Stimulated activated CD4-positive, alpha-beta T cell treated with anti-CD3 and anti-CD28 coated beads, Interleukin-15, amount 100 ng/mL, for 24 hours (primary cell): Measurements from ENCODE around the gene TECTB.
"Not testable (repeated sequence)": the region's sequence is repeated elsewhere in the genome, so short reads cannot be mapped to it uniquely, and the experiment has no call there.

Experiments
- DNase-seq: peaks from one replicate; pipeline ENCODE4 v3.0.0-alpha.2; 2020

TECTB gene

GRCh38 chr10:112283100-112283499 is at the start of gene TECTB:
TECTB (plus strand) TSS chr10:112283400; CDS start chr10:112283735, 335 bp downstream.
- DNase-seq = no peak

- no peak for DNase-seq
These were observed 48.1 kb upstream of the TECTB start for GRCh38 chr10:112235141-112235540.

DNA sequence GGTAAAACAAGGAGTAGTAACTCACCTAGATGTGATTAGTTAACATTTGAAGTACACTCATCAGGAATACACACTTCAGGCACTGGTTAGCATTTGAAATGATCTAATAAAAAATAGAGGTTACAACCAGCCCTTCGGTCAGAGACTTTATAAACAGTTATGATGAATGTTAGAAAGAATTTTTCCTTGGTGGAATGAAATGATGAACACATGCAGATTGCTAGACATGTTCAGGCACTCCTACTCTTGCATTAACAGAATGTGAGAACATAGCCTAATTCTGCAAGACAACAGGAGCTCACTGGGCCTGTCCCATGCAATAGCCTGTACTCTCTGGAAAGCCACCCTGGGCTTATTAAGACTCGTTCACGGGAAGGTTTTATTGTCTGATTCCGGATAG is 47.3 kb upstream of the TECTB start:
- DNase-seq = no peak

GRCh38 chr10:112236486-112236885 is 46.7 kb upstream of the TECTB start:
- DNase-seq = no peak

DNA sequence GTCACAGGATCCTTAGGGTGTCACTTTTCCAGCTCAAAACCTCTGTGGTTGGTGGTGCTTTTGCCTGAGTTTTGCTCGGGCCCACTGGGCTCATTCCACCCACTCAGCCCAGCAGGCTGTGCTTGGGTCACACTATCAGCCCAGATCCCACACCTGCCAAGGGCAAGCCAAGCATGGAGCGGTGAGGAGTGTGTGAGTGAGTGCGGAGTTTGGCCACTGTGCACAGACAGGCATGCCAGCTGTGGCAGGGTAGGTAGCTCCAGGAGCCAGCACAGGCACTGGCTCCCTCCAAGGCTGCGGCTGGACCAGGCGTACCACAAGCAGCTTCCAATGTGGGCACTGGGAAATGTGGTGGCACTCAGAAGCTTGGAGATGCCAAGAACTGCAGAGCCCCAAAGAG is 43.9 kb upstream of the TECTB start:
- DNase-seq = no peak

DNA sequence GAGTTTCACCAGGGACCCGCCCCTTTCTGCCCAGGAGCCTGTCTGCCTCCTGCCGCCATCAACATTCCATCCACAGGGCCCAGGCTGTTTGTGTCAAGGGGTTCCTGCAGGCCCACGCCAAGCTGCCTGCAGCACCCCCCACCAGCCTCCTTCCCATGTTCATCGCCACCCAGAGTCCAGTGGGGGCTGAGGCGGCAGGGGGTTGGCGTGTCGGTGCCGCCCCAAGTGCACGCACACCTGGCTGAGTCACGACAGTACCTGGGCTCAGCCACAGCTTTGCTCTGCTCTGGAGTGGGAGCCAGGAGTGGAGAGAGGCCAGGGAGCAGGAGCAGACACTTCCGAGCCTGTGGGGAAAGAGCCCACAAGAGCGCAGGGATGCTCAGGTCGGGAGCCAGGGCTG is 42.8 kb upstream of the TECTB start:
- no peak for DNase-seq

DNA sequence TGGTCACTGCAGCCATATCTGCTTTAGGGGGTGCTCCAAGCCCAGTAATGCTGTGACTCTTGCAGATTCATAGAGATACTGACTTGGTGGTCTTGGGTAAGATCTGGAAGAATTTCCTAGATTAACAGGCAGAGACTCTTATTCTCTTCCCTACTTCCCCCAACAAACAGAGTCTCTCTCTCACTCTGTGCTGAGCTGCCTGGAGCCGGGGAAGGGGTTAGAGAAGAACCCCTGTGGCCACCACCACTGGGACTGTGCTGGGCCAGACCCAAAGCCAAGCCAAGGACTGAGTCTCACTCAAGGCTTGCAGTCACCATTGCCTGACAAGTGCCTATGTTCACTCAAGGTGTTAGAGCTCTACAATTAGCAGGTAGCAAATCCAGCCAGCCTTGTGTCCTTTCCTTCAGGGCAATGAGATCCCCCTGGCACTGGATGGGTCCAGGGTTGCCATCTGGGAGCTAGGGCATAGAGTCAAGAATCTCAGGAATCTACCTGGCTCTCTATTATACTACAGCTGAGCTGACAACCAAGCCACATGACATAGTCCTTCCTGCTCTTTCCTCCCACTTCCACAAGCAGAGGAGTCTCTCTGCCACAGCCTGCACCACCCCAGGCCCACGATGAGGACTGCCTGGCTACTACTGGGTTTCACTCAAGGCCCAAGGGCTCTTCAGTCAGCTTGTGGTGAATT is 41.4 kb upstream of the TECTB start:
- no peak for DNase-seq

DNA sequence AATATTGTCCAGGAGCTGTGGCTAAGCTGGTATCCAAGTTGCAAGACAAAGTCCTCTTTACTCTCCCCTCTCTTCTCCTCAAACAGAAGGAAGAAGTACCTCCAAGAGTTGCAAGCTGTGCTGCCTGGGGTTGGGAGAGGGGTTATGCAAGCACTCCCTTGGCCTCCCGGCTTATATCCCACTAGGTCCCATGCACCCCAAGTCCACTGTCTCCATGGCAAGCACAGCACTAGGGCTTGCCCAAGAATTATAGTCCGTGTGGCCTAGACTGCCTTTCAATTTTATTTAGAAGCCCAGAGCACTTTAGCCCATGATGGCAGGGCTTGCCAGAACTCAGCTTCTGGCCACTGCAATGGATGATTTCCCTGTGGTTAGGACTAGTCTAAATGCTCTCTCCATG is 40.4 kb upstream of the TECTB start:
- DNase-seq = no peak

DNA sequence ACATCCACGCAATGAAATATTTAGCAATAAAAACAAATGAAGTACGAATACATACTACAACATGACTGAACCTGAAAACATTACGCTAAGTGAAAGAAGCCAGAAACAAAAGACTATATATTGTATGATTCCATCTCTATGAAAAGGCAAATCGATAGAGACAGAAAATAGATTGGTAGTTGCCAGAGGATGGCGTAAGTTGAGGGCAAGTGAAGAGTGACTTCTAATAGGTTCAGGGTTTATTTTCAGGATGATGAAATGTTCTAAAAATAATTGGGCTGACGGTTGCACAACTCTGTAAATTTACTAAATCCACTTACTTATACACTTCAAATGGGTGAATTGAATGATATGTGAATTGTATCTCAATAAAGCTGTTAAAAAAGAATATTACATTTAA is 39.5 kb upstream of the TECTB start:
- no peak for DNase-seq

DNA sequence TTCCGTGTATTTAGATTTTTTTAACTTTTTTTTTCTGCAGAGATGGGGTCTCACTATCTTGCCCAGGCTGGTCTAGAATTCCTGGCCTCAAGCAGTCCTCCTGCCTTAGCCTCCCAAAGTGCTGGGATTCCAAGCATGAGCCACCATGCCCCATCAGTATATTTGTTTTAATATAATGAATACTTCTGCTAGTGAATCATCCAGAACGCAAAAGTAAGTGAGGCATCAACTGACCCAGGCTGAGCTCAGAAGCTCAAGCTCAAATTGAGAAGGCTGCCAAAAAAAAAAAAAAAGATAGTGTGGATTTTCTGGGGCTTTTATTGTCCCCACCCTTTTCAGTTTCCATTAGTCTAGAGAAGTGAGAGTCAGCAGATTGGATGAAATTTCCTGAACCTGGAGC is 39.0 kb upstream of the TECTB start:
- no peak for DNase-seq

- no peak for DNase-seq
These were observed 35.4 kb upstream of the TECTB start for GRCh38 chr10:112247791-112248190.

DNA sequence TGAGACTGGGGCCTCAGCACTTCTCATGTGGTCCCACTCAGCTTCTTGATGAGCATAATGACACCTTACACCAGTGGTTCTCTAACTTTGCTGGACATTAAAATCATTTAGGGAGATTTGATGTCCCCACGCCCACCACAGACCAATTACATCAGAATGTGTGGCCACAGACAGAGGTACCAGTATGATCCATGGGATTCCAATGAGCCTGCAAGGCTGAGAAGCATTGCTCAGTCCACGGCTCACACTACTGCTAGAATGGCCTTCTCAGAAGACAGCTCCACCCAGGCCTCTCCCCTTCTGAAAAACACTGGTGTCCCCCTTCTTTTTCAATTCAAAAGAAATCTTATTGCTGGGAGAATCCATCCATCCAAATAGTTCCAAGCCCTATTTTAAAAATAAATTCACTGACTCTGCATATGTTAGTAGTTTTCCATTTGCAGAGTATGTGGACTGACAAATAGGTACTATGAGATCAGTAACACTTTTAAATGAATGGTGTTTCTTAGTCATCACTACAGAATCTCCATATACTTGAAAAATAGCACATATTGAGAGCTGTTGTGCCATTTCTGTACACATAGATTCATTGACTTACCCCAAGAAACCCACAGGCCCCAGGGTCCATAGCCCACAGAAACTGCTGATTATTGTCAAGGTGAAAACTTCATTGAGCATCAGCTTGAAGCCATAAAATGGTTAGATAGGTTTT is 34.5 kb upstream of the TECTB start:
- no peak for DNase-seq

- DNase-seq = no peak
These were observed 33.5 kb upstream of the TECTB start for GRCh38 chr10:112249722-112250121.

DNA sequence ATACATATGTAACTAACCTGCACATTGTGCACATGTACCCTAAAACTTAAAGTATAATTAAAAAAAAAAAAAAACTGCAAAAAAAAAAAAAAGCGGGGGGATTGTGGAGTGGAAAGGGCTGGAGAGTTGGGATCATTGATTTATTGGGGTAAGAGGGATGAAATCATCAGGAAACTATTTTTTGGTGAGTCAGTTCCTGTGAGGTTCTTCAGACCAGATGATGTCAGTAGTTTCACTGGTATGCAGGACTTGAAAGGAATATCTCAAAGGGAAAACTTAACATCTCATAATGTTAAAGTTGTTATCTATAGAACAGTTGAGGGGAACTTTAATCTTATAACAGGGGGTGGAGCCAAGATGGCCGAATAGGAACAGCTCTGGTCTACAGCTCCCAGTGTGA is 32.6 kb upstream of the TECTB start:
- DNase-seq = no peak

GRCh38 chr10:112251238-112251637 is 32.0 kb upstream of the TECTB start:
- DNase-seq = not testable (repeated sequence)

DNA sequence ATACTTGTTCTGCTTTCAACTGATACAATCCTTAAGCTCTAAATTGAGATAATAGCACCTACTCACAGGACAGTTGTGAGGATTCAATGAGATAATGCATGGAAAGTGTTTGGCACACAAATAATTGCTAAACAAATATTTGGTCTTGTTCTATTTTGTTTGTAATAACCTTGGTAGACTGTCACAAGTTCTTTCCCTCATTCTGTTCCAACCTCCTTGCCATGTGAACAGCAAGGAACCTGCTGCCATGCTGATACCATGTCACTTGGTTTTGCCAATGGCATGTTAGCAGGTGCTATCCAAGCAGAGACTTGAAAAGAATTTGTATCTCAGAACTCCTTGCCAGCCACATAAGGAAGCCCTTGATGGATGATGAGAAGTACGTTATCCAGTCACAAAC is 24.8 kb upstream of the TECTB start:
- DNase-seq = no peak

DNA sequence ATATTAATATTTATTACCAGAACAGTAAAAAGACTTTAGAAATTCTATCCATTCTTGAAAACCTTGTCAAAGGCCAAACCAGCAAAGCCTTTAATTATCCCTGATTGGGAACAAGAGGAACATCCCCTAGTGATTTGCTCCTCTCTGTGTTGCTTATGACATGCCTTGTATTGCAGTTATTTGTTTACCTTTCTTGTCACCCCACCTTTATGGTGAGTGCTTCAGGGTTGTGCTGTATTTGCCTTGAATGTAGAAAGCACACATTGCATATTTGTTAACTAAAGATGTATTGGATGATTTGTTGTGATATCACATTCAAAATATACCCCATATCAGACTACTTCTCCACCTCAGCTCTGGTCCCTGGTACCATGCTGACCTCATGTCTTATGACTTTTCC is 23.5 kb upstream of the TECTB start:
- no peak for DNase-seq

DNA sequence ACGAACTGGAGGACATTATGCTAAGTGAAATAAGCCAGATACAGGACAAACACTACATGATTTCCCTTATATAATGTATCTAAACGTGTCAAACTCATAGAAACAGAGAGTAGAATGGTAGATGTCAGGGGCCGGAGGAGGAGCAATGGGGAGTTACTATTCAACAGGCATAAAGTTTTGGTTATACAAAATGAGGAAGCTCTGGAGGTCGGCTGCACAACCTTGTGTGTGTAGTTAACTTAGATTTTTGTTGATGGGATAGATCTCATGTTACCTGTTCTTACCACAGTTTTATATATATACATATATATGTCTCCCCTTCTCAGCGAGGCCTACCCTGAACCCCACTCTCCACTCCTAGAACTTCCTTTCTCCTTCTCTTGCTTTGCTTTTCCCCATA is 22.4 kb upstream of the TECTB start:
- no peak for DNase-seq

DNA sequence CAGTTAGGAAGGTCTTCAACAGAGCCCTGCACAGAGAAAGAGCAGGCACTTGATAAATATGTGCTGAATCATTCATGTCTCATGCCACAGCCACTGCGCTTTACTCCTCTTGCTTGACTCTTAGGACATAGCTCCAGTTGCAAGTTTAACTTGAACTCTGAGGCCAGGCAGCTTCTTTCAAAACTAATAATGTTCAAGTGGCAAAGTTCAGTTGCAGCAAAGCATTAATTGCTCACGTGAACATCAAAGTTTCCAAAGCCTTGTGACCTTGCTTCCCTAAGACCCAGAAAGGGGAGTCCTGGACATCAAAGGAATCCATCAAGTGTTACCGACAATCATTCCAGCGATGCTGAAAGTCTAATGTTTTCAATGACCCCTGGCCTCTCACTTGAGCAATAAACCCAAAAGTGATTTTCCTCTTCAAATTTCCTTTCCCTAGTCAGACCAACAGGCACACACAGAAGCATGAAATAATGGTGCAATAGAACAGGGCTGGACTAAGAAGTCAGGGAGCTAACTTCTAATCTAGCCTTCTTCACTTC is 21.8 kb upstream of the TECTB start:
- DNase-seq = no peak

DNA sequence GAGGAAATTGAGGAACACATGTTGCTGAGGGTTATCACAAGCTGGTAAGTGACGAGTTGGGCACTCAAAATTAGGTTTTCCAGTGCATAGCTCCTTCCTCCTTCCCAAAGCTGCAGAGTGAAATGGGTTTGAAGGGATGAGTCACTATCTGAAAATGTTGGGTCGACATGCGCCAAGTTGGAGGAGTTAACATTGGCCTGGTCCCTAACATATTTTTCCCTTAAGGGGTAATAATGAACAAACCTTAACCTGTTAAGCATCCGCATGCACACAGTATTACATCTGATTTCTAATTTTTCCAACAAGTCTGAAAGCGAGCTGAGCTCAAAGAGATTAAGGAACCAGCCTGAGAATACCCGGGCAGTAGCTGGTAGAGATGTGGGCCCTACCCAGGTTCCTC is 20.7 kb upstream of the TECTB start:
- no peak for DNase-seq

- DNase-seq = no peak
These were observed 17.5 kb upstream of the TECTB start for GRCh38 chr10:112265745-112266144.

DNA sequence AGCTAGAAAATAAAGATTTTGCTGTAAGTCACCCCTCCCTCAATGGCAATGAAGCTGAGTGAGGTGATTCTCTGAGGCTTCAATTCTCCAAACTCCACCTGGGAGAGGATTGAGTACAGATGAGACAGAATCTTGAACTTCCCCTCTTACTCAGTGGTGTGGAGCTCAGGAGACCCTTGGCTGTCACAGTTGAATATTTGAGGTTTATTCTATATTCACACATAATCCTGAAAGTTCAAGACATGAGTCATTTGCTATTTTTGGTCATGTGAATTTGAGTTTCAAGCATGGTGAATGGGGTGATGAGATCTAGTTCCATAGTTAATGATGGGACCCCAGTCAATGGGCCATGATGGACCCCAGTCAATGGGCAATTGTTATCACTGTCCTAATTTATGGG is 13.9 kb upstream of the TECTB start:
- DNase-seq = no peak

DNA sequence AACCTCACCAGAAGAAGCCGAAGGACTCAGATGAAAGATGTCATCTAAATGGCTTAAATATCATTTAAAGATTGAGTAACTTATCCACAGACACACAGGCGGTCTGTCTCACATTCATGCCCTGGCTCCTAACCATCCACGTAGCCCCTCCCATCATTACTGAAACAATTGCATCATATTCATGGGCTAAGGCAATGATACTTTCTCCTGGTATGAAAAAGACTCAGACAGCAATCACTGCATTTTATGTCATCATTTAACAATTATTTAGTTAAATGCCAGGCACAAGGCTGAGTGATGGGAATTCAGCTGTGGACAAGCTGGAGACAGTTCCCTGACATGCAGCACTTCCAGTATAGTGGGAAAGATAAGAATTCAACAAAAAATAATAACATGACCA is 11.2 kb upstream of the TECTB start:
- no peak for DNase-seq

DNA sequence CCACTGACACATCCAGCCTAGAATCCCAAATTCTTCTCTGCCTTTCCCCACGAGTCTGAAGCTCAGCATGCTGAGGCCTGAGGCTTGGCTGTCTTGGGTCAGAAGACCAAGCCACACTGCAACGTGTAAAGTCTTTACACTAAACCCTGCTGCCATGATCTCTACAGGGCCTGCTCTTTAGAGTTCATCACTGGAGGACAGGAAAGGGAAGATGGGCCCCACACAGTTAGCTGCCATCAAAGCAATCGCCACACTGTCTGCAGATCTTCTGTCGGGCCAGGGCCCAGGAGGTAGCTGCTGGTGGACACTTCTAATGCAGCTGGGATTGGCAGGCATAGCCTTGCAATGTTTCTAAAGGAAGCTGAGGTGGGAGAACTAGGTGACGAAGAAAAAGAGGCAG is 8.4 kb upstream of the TECTB start:
- no peak for DNase-seq
